GM12892 (cell line): ENCODE results near the gene PLA2G4E.

Experiments
- POLR2A ChIP-seq: IDR thresholded peaks from 2 replicates; pipeline ENCODE4 v1.6.1; 2011; ENCODE audit warnings: low read depth, low read length, control low read depth
- POLR2AphosphoS5 ChIP-seq: IDR thresholded peaks from 2 replicates; pipeline ENCODE4 v1.6.1; 2011; ENCODE audit warnings: low read depth, low read length, control low read depth
- TAF1 ChIP-seq: IDR thresholded peaks from 2 replicates; pipeline ENCODE4 v1.6.1; 2011; ENCODE audit warnings: low read depth, mild to moderate bottlenecking, control low read depth, low read length, borderline replicate concordance

GRCh38 chr15:41984622-41985021, 36.2 kb downstream of the PLA2G4E start:
- TF ChIP-seq POLR2AphosphoS5 = no peak
- TF ChIP-seq TAF1 = no peak
- no peak for TF ChIP-seq POLR2A
